ENCODE measurements around the gene KYAT1.

GRCh38 chr9:128800061-128800460 lies 81.7 kb downstream of the KYAT1 start:
- TF ChIP-seq POLR2A (IDR thresholded peaks at IDR 0.05; ENCODE audit: low read length) (no peak), GATA1 (IDR thresholded peaks at IDR 0.05; ENCODE audit: low read depth, low read length) (no peak)

All from erythroblast (primary cell).